Mononuclear cell (primary cell): Measurements from ENCODE around the gene SEMA3B. TPM values are rescaled to one million over a fixed set of nuclear protein-coding genes. Genes with fewer than 3 reads are reported as not detected.

Source experiments
- H3K27me3 ChIP-seq: 2 replicates; pipeline ENCODE4 v1.6.0; 2011; ENCODE audit warnings: low read length, control low read depth; ENCODE audit not compliant: insufficient read depth
- H3K4me1 ChIP-seq: 2 replicates; pipeline ENCODE4 v1.5.1; 2011; ENCODE audit warnings: mild to moderate bottlenecking, low read length, control low read depth; ENCODE audit not compliant: insufficient read depth
- H3K4me3 ChIP-seq: 2 replicates; pipeline ENCODE4 v1.5.1; 2011; ENCODE audit warnings: mild to moderate bottlenecking, low read length, moderate library complexity
- H3K9me3 ChIP-seq: 2 replicates; pipeline ENCODE4 v1.5.1; 2011; ENCODE audit warnings: low read depth, mild to moderate bottlenecking, control low read depth, low read length
- total RNA-seq: library from RNA; depleted of rRNA; stranded (reverse); fragments of >200 nt; gene quantifications from one replicate; pipeline ENCODE4 v1.2.3, GENCODE V29; 2012

The SEMA3B gene
- total RNA-seq, 1 donor, result 0.42 TPM

DNA sequence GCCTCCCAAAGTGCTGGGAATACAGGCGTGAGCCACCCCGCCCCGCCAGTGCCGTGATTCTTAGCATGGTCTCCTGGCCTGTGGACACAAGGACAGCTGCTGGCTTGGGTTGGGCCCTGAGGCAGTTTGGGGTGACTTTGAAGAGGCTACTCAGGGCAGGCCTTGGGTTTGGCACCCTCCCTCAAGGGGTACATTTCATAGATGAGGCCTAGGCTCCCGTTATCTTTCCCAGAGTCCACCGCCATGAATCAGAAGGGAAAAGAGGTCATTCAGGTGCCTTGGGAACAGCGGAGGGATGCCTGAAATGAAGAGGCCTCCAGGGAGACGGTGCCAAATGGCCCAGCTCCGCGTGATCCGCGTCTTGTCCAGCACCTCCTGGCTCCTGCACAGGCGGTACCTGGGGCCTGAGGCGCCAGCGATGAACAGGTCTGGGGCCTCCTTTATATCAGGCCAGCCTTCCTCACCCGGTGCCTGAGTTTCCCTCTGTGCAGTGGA is 23.6 kb upstream of the SEMA3B start:
- no peaks in the 10 kb centered on the region for H3K9me3 ChIP-seq
- H3K4me3 ChIP-seq, result peak overlapping the region; percentile 23
- no peaks in the 10 kb centered on the region for H3K27me3 ChIP-seq
- peaks cover 100% of the 10 kb centered on the region for H3K4me1 ChIP-seq

DNA sequence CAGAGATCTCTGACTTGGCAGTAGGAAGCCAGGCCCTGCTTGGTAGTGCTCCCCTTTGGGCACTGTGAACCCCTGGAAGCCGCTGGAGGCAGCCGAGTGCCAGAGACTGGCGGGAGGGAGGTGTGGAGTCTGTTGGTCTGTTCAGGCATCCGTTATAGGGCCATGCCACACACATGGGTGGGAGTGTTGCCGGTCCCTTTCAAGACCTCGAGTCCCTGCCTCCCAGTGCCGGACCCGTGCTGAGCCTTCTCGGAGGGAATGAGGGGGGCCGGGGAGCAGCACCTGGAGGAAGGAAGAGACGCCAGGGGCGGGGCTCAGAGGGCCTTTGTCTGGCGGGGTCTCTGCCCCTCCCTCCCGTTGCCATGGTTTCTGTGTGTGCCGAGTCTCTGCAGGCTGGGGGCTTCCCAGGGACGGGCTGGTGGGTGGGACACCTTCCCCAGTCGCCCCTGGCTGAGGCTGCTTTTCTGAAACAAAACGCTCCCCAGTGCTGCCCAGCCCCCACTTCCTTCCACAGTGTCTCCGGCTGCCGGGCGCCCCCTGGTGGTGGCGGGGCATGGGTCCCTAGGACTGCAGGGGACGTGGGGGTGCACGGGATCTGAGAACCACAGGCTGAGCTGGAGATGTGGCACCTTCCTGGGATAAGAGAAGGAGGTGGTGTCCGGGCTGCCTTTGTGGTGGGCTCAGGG is 23.0 kb upstream of the SEMA3B start:
- peaks cover 100% of the 10 kb centered on the region for H3K4me1 ChIP-seq
- H3K9me3 ChIP-seq, result no peaks in the 10 kb centered on the region
- H3K27me3 ChIP-seq, result no peaks in the 10 kb centered on the region
- peak overlapping the region; percentile 23 for H3K4me3 ChIP-seq

GRCh38 chr3:50246517-50246954 is 22.4 kb upstream of the SEMA3B start:
- H3K4me1 ChIP-seq, result peaks cover 98% of the 10 kb centered on the region
- no peaks in the 10 kb centered on the region for H3K9me3 ChIP-seq
- H3K4me3 ChIP-seq, result peak overlapping the region; percentile 23
- no peaks in the 10 kb centered on the region for H3K27me3 ChIP-seq

DNA sequence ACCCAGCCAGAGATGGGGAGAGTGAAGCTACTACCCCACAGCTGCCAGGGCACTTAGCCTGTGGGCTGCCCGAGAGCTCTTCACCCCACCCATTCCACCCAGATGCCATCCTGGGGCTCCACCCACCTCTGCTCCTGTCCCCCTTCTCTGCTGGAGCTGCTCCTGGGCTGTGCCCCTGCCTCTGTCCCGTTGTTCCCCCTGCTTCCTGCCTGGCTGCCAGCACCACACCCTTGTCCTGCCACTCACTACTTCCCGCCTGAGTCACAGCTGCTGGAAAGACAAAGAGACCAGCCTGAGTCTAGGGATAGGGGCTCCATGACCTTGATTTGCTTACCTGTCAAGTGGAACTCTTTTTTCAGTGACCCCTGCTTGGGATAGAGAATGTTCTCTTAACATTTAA is 20.6 kb upstream of the SEMA3B start:
- H3K4me1 ChIP-seq, result peaks cover 98% of the 10 kb centered on the region
- H3K9me3 ChIP-seq, result no peaks in the 10 kb centered on the region
- H3K27me3 ChIP-seq, result no peaks in the 10 kb centered on the region
- H3K4me3 ChIP-seq, result no peak overlapping the region

GRCh38 chr3:50249457-50249856 is 19.5 kb upstream of the SEMA3B start:
- no peaks in the 10 kb centered on the region for H3K9me3 ChIP-seq
- peaks cover 98% of the 10 kb centered on the region for H3K4me1 ChIP-seq
- no peaks in the 10 kb centered on the region for H3K27me3 ChIP-seq
- no peak overlapping the region for H3K4me3 ChIP-seq

GRCh38 chr3:50250514-50250913 is 18.4 kb upstream of the SEMA3B start:
- H3K4me3 ChIP-seq, result no peak overlapping the region
- H3K4me1 ChIP-seq, result peaks cover 98% of the 10 kb centered on the region
- no peaks in the 10 kb centered on the region for H3K9me3 ChIP-seq
- no peaks in the 10 kb centered on the region for H3K27me3 ChIP-seq

DNA sequence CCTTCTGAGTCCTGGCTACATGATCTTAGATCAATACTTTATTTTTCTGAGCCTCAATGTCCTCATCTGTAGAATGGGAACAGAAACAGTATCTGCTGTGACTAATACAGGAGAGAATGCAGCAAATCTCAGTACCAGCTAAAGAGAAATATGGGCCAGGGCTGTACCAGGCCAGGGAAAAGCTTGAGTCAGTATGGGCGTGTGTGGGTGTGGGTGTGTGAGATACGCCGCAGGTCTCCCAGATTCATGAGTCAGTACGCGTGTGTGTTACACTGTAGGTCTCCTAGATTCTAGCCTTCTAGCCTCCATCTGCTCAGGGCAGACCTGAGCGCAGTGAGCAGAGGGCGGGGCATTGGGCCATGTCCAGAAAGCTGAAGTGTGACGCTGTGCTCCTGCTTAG is 17.7 kb upstream of the SEMA3B start:
- Histone ChIP-seq H3K4me1 (peaks cover 91% of the 10 kb centered on the region), H3K4me3 (no peak overlapping the region), H3K27me3 (no peaks in the 10 kb centered on the region), H3K9me3 (no peaks in the 10 kb centered on the region)

- no peaks in the 10 kb centered on the region for H3K27me3 ChIP-seq
- peaks cover 65% of the 10 kb centered on the region for H3K4me1 ChIP-seq
Measured at GRCh38 chr3:50254577-50255250, 14.2 kb upstream of the SEMA3B start.

DNA sequence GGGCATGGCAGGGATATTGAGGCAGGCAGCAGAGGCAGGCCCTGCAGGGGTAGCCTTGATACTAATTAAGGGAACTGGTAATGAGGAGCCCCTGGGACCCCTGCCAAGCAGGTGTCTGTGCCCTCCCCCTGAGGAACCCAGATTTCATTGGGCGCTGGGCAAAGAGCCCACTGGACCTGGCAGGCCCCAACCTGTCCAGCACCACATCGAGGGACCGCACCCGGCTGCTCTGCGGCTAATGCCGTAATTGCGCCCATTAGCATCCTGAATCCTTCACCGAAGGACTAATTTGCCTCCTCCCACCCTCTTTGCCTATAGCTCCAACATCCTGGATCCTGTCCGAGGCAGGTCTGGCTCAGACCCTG is 13.7 kb upstream of the SEMA3B start:
- Histone ChIP-seq H3K27me3 (no peaks in the 10 kb centered on the region), H3K9me3 (no peaks in the 10 kb centered on the region), H3K4me3 (no peak overlapping the region), H3K4me1 (peaks cover 63% of the 10 kb centered on the region)

More at GRCh38 chr3:50254577-50255250, 14.2 kb upstream of the SEMA3B start:
- H3K9me3 ChIP-seq, result no peaks in the 10 kb centered on the region
- H3K4me3 ChIP-seq, result no peak overlapping the region

GRCh38 chr3:50256978-50257890 is 11.7 kb upstream of the SEMA3B start:
- Histone ChIP-seq H3K4me1 (peaks cover 52% of the 10 kb centered on the region), H3K27me3 (no peaks in the 10 kb centered on the region), H3K4me3 (no peak overlapping the region), H3K9me3 (no peaks in the 10 kb centered on the region)

GRCh38 chr3:50258029-50258680 is 10.8 kb upstream of the SEMA3B start:
- no peak overlapping the region for H3K4me3 ChIP-seq
- H3K27me3 ChIP-seq, result no peaks in the 10 kb centered on the region
- no peaks in the 10 kb centered on the region for H3K9me3 ChIP-seq
- peaks cover 42% of the 10 kb centered on the region for H3K4me1 ChIP-seq

GRCh38 chr3:50258979-50259378 is 10.0 kb upstream of the SEMA3B start:
- no peaks in the 10 kb centered on the region for H3K9me3 ChIP-seq
- H3K27me3 ChIP-seq, result no peaks in the 10 kb centered on the region
- H3K4me3 ChIP-seq, result no peak overlapping the region
- H3K4me1 ChIP-seq, result peaks cover 34% of the 10 kb centered on the region

DNA sequence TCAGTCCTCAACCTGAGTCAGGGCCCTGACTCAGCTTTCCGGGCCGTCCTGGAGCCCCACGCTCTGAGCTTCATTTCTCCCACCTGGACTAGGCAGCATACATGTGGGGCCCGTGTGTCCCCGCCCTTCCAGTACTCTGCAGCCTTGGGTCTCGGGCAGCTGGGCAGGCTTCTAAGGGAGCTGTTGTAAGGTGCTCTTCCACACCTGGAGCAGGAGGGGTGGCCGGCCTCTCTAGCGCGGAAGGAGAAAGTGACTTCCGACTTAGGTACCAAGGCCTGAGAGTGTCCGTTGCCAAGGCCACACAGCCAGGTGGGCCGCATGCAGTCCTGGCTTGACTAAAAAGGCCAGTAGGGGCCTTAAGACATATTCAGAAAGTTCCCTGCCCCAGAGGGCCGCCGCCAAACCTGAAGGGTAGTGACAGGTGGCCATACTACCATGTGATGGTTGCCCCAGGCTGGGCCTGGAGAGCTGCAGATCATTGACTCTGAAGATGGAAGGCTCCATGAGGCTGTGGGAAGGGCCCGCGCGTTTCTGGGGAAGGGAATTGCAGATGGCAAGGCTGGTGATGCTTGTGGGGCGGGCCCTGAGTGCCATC is 9.4 kb upstream of the SEMA3B start:
- no peaks in the 10 kb centered on the region for H3K9me3 ChIP-seq
- peaks cover 29% of the 10 kb centered on the region for H3K4me1 ChIP-seq
- H3K4me3 ChIP-seq, result no peak overlapping the region

More for the DNA sequence above, 9.4 kb upstream of the SEMA3B start:
- no peaks in the 10 kb centered on the region for H3K27me3 ChIP-seq
